ENCODE measurements around the gene DISC1. TPM values are rescaled to one million over a fixed set of nuclear protein-coding genes. Genes with fewer than 3 reads are reported as not detected.

The DISC1 gene
- total RNA-seq, 2 donors from 2014 or later, result 8.0 to 9.4 TPM

DNA sequence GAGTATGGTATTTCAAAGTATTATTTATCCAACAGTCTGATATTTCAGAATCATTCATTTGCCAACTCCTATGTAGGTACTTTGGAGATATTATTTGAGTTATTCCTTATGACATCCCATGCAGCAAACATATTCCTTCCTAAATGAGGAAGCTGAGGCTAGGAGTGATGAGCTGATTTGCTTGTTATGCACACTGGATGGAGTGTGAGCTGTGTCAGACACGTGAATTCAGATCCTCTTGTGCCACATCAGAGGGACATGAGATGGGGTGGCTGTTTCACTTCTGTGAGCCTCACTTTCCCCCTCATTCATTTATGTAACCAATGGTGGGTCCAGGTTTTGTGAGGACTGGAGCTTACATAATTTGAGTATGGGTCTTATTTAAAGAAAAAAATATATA lies 215.9 kb downstream of the DISC1 start:
- peaks cover 13% of the 10 kb centered on the region for H3K4me1 ChIP-seq (ENCODE audit: control insufficient read depth, insufficient read depth, low read length)
- Mint-ChIP-seq H3K9me3 (no peaks in the 10 kb centered on the region), H3K36me3 (ENCODE audit: low read depth) (no peaks in the 10 kb centered on the region), H3K4me3 (no peak overlapping the region), H3K27ac (no peak overlapping the region), H3K4me1 (peaks cover 44% of the 10 kb centered on the region), H3K27me3 (ENCODE audit: insufficient read depth) (no peaks in the 10 kb centered on the region)
- H3K4me3 ChIP-seq (ENCODE audit: low read length), result no peak overlapping the region
- no peaks in the 10 kb centered on the region for H3K9me3 ChIP-seq (ENCODE audit: control insufficient read depth, low read length)
- DNase-seq, result no peak
- TF ChIP-seq CTCF (conservative IDR thresholded peaks at IDR 0.05), result no peak
- no peak overlapping the region for H3K9ac ChIP-seq (ENCODE audit: extremely low read depth, low read length, poor library complexity, severe bottlenecking)
- H3K36me3 ChIP-seq (ENCODE audit: control insufficient read depth, insufficient read depth, low read length), result no peaks in the 10 kb centered on the region
- H3K27ac ChIP-seq (ENCODE audit: low read depth, low read length), result no peak overlapping the region
- WGBS, 2 experiments (ENCODE audit: insufficient coverage in 1 of 2, insufficient read length in 1 of 2), result 92% methylated on average over 1 of the region's 1 CpG; no CpG with 5 or more reads in 1 of the 2 experiments
- no peaks in the 10 kb centered on the region for H3K27me3 ChIP-seq (ENCODE audit: control insufficient read depth, insufficient read depth, low read length, poor library complexity, severe bottlenecking)

GRCh38 chr1:231844986-231845502 lies 218.5 kb downstream of the DISC1 start:
- H3K27ac Mint-ChIP-seq, result peak overlapping the region; percentile 28
- no peaks in the 10 kb centered on the region for H3K27me3 Mint-ChIP-seq (ENCODE audit: insufficient read depth)
- Histone ChIP-seq H3K4me3 (ENCODE audit: low read length) (no peak overlapping the region), H3K36me3 (ENCODE audit: control insufficient read depth, insufficient read depth, low read length) (no peaks in the 10 kb centered on the region), H3K4me1 (ENCODE audit: control insufficient read depth, insufficient read depth, low read length) (peaks cover 15% of the 10 kb centered on the region), H3K9me3 (ENCODE audit: control insufficient read depth, low read length) (no peaks in the 10 kb centered on the region), H3K9ac (ENCODE audit: extremely low read depth, low read length, poor library complexity, severe bottlenecking) (no peak overlapping the region), H3K27me3 (ENCODE audit: control insufficient read depth, insufficient read depth, low read length, poor library complexity, severe bottlenecking) (no peaks in the 10 kb centered on the region), H3K27ac (ENCODE audit: low read depth, low read length) (no peak overlapping the region)
- WGBS, 2 experiments (ENCODE audit: insufficient coverage in 1 of 2, insufficient read length in 1 of 2), result 89 to 94% methylated on average over 5 to 7 of the region's 7 CpGs
- TF ChIP-seq CTCF (conservative IDR thresholded peaks at IDR 0.05), result no peak
- H3K36me3 Mint-ChIP-seq (ENCODE audit: low read depth), result no peaks in the 10 kb centered on the region
- no peaks in the 10 kb centered on the region for H3K9me3 Mint-ChIP-seq
- H3K4me3 Mint-ChIP-seq, result no peak overlapping the region
- H3K4me1 Mint-ChIP-seq, result peaks cover 40% of the 10 kb centered on the region
- DNase-seq, result no peak

GRCh38 chr1:231847612-231848397 lies 221.2 kb downstream of the DISC1 start:
- TF ChIP-seq CTCF (conservative IDR thresholded peaks at IDR 0.05), result no peak
- H3K9me3 ChIP-seq (ENCODE audit: control insufficient read depth, low read length), result no peaks in the 10 kb centered on the region
- no peak overlapping the region for H3K4me3 ChIP-seq (ENCODE audit: low read length)
- WGBS, 2 experiments (ENCODE audit: insufficient coverage in 1 of 2, insufficient read length in 1 of 2), result 92% methylated on average over 5 to 7 of the region's 7 CpGs
- no peaks in the 10 kb centered on the region for H3K36me3 ChIP-seq (ENCODE audit: control insufficient read depth, insufficient read depth, low read length)
- Mint-ChIP-seq H3K9me3 (no peaks in the 10 kb centered on the region), H3K27me3 (ENCODE audit: insufficient read depth) (no peaks in the 10 kb centered on the region), H3K27ac (no peak overlapping the region), H3K4me3 (no peak overlapping the region), H3K36me3 (ENCODE audit: low read depth) (no peaks in the 10 kb centered on the region), H3K4me1 (peaks cover 38% of the 10 kb centered on the region)
- no peaks in the 10 kb centered on the region for H3K27me3 ChIP-seq (ENCODE audit: control insufficient read depth, insufficient read depth, low read length, poor library complexity, severe bottlenecking)
- H3K9ac ChIP-seq (ENCODE audit: extremely low read depth, low read length, poor library complexity, severe bottlenecking), result no peak overlapping the region
- H3K4me1 ChIP-seq (ENCODE audit: control insufficient read depth, insufficient read depth, low read length), result peaks cover 15% of the 10 kb centered on the region
- no peak for DNase-seq
- no peak overlapping the region for H3K27ac ChIP-seq (ENCODE audit: low read depth, low read length)
